AG09319 (cell line): ENCODE results near the gene SLC9A4.

Experiments used
- DNase-seq: peaks from one replicate; pipeline ENCODE4 v3.0.0-alpha.2; 2010; ENCODE audit warnings: low read depth; ENCODE audit errors: extremely low read depth
- TF ChIP-seq, protein P1 (sequence below): IDR thresholded peaks from 2 replicates; pipeline ENCODE4 v1.5.1; 2011; ENCODE audit warnings: low read depth, mild to moderate bottlenecking, inconsistent platforms, low read length, moderate library complexity

Gene SLC9A4

DNA sequence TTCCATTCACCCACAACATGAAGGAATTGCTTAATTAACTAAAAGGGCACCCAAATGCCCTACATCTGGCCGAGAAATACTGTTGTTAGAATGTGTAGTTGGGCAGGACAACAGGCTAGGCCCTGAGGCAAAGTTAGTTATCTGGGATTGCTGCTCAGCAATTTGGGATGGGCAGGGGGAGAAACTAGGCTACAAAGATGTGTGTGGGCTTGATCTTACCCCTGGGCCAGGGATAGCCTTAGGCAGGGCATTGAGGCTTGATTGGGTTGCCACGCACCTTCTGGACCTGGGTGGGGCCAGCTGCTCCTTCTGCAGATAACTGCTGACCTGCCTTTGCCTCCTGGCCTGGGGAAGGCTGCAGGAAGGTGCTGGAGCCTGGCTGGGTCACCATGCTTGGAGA, 40.6 kb upstream of the SLC9A4 start:
- TF ChIP-seq, protein P1, sequence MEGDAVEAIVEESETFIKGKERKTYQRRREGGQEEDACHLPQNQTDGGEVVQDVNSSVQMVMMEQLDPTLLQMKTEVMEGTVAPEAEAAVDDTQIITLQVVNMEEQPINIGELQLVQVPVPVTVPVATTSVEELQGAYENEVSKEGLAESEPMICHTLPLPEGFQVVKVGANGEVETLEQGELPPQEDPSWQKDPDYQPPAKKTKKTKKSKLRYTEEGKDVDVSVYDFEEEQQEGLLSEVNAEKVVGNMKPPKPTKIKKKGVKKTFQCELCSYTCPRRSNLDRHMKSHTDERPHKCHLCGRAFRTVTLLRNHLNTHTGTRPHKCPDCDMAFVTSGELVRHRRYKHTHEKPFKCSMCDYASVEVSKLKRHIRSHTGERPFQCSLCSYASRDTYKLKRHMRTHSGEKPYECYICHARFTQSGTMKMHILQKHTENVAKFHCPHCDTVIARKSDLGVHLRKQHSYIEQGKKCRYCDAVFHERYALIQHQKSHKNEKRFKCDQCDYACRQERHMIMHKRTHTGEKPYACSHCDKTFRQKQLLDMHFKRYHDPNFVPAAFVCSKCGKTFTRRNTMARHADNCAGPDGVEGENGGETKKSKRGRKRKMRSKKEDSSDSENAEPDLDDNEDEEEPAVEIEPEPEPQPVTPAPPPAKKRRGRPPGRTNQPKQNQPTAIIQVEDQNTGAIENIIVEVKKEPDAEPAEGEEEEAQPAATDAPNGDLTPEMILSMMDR: no peak
- no peak for DNase-seq

DNA sequence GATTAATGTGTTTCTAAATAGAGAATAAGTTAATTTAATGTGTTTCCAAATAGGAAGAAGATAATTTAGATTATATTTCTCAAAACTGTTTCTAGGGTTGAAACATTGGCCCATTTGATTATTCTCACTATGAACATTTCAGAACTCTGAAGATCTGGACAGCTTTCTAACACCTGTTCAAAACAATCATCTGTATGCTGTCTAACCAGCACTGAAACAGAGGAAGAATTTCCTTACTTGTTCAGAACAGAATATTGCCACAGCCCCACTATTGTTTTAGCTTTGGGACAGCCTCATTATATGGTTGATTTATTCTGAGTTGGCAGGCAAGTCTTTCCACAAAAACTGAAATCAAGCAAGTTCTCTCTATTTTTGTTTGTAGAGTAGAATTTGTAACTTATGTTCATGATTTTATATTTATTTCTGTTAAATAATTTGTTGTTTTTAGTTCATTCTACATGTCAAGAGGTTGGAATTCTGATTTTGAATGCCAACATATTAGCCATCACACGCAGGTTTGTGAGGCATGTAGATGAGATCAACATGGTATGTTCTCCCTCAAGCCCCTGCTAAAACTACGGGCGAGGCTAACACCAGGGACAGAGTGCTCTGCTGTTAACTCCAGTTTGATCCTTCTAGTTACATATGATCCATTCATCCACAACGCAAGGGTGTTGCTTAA, 38.9 kb upstream of the SLC9A4 start:
- DNase-seq: no peak

DNA sequence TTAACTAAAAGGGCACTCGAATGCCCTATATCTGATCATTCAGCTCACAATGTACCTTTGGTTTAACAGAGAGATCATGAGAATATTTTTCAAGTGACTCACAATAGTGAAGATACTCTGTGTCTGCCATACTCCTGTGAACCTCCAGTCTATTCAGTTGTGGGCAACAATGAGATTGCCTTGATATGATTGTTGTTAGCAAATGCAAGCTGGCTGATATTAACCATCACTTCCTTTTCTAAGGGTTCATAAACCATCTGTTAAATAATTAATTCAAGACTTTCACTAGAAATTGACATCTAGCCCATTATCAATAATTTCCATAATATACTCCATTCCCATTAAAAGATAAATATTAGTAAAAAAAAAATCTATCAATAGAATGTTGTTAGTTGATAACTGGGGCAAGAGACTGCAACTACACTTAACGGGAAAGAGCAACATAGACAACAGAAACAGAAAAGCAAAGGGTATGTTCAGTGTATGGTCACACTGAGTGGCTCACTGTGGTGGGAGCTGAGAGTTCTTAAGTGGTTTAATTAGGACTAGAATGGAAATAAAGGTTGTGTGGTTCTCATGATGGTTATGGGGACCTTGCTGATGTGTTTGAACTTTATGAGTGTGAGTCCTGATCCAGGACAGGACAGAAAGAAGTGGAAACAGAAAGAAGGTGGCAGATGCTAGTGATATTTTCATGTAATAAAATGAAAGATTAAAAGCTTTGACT, 38.2 kb upstream of the SLC9A4 start:
- no peak for DNase-seq
- TF ChIP-seq, protein P1: no peak

More for the DNA sequence above, 38.9 kb upstream of the SLC9A4 start:
- TF ChIP-seq, protein P1: no peak

DNA sequence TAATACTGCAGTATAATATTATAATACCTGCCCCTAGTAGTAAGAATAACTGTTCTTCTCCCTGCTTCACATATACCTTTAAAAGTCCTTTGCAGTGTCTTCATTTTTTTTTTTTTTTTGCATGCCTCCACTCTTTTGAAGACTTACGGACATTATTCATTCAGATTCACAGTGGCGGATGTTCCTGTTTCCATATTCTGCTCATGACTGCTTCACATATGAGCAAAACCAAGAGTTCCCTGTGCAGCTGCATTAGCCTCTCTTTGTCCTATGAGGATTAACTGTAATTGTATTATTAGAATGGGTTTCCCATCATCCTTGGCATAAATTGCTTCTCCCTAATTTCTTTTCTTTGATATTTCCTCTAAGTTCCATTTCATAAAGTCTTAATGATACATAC, 37.3 kb upstream of the SLC9A4 start:
- no peak for DNase-seq
- TF ChIP-seq, protein P1: no peak

DNA sequence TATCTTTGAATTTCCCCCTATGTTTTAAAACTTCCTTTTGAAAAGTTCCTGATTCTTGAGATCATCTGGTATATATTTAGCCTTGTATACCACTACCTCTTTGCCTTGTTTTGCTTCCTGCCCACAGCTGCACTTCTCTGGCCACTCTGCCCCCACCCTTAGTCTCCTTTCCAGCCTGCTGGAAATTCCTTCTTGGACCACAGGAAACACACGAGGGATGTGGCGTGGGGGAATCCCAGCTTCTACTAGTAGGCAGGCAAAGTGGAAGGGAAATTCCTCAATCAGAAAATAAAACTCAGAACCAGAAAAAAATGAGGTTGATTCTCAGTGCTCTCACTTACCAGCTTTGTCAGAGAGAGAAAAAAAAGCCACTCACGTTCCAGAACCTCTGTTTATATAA, 36.7 kb upstream of the SLC9A4 start:
- TF ChIP-seq, protein P1: no peak
- no peak for DNase-seq

DNA sequence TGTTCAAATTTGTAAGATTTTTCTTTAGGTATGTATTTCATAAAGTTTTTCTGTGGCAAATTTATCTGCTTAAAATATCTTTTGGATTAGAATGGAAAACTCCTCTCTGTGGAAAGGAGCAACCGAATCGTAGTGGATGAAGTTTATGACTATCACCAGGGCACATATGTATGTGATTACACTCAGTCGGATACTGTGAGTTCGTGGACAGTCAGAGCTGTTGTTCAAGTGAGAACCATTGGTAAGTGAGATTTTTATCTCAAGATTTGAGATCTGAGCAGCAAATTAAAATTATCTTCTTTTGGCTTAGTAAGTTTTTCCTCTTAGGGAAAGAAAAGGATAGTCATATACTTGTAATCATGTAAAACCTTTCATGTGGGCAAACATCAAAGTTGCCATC, 35.9 kb upstream of the SLC9A4 start:
- TF ChIP-seq, protein P1: no peak
- DNase-seq: no peak

DNA sequence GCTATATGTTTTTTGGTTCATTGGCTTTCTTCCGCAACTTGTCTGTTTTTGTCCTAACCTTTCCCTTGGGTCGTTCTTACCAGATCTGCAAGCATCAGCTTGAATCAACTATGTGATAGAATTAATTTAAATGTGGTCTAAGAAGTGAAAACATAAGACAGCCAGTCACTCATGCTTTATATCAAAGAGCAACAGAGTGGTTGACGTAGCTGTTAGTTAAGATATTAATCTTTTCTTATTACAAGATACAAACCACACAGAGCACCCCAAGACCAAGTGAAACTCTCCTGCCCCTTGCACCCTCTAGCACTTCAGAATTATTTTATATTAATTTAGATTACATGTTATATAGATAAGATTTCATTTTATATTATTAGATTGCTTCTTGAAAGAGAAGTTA, 34.9 kb upstream of the SLC9A4 start:
- DNase-seq: no peak
- TF ChIP-seq, protein P1: no peak
